Progenitor cell of endocrine pancreas (in vitro differentiated cells): Measurements from ENCODE around the gene ANXA2. TPM values are rescaled to one million over a fixed set of nuclear protein-coding genes. Genes with fewer than 3 reads are reported as not detected.
"Not testable (repeated sequence)": the region's sequence is repeated elsewhere in the genome, so short reads cannot be mapped to it uniquely, and the experiment has no call there.

Experiments used
- DNase-seq: peaks from one replicate; pipeline ENCODE4 v3.0.0; 2021; ENCODE audit warnings: low spot score; ENCODE audit not compliant: unreplicated experiment
- H3K27ac Mint-ChIP-seq: 2 replicates; pipeline ENCODE4 v1.8.0; 2021; ENCODE audit warnings: mild to moderate bottlenecking, moderate library complexity, mixed read lengths
- H3K27me3 Mint-ChIP-seq: 2 replicates; pipeline ENCODE4 v1.8.0; 2021; ENCODE audit warnings: mixed read lengths
- H3K36me3 Mint-ChIP-seq: 2 replicates; pipeline ENCODE4 v1.8.0; 2022; ENCODE audit warnings: mixed read lengths; ENCODE audit not compliant: insufficient read depth
- H3K4me1 Mint-ChIP-seq: 2 replicates; pipeline ENCODE4 v1.8.0; 2021; ENCODE audit warnings: low read depth, mixed read lengths
- H3K4me3 Mint-ChIP-seq: 2 replicates; pipeline ENCODE4 v1.8.0; 2021; ENCODE audit warnings: low read depth, mild to moderate bottlenecking, moderate library complexity, mixed read lengths
- H3K9me3 Mint-ChIP-seq: 2 replicates; pipeline ENCODE4 v1.8.0; 2021; ENCODE audit warnings: low read depth, mixed read lengths
- total RNA-seq: library from RNA; stranded (reverse); gene quantifications from 2 replicates; pipeline ENCODE4 v1.2.1, GENCODE V29; 2021
- TF ChIP-seq, protein P1 (sequence below): fragments of 200-600 bp; sonication (generic); IDR thresholded peaks from one replicate; pipeline ENCODE4 v1.5.0; 2021; ENCODE audit warnings: antibody characterized with exemption, mild to moderate bottlenecking; ENCODE audit not compliant: unreplicated experiment

ANXA2 gene
- total RNA-seq, 1 donor from 2014 or later = 311 TPM

DNA sequence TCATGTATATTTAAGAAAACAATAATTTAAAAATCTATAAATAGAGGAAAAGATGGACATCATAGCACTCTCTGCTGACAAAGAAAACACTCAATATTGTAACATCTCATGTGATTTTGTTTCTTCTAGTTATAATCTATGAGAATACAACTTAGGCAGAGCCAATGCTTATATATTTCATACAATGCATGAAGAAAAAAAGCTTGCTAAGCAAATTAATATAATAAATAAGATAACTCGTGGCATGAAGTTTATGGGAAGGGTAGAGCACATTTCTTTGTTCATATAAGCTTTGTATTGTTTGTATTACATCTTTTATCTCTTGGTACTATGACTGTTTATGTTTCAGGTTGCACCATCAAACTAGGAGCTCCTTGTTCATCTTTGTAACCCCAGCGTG is 7.6 kb upstream of the ANXA2 start:
- Mint-ChIP-seq H3K36me3 (no peaks in the 10 kb centered on the region), H3K27me3 (no peaks in the 10 kb centered on the region), H3K4me3 (no peak overlapping the region), H3K27ac (no peak overlapping the region), H3K4me1 (peaks cover 15% of the 10 kb centered on the region), H3K9me3 (no peaks in the 10 kb centered on the region)
- DNase-seq = no peak
- TF ChIP-seq, protein P1, sequence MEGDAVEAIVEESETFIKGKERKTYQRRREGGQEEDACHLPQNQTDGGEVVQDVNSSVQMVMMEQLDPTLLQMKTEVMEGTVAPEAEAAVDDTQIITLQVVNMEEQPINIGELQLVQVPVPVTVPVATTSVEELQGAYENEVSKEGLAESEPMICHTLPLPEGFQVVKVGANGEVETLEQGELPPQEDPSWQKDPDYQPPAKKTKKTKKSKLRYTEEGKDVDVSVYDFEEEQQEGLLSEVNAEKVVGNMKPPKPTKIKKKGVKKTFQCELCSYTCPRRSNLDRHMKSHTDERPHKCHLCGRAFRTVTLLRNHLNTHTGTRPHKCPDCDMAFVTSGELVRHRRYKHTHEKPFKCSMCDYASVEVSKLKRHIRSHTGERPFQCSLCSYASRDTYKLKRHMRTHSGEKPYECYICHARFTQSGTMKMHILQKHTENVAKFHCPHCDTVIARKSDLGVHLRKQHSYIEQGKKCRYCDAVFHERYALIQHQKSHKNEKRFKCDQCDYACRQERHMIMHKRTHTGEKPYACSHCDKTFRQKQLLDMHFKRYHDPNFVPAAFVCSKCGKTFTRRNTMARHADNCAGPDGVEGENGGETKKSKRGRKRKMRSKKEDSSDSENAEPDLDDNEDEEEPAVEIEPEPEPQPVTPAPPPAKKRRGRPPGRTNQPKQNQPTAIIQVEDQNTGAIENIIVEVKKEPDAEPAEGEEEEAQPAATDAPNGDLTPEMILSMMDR = no peak

DNA sequence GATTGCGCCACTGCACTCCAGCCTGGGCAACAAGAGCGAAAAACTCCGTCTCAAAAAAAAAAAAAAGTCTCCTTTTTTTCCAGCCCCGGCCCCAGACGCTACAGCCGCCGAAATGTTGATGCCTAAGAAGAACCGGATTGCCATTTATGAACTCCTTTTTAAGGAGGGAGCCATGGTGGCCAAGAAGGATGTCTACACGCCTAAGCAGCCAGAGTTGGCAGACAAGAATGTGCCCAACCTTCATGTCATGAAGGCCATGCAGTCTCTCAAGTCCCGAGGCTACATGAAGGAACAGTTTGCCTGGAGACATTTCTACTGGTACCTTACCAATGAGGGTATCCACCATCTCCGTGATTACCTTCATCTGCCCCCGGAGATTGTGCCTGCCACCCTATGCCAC is 6.6 kb upstream of the ANXA2 start:
- H3K9me3 Mint-ChIP-seq, DNase-seq, H3K4me3 Mint-ChIP-seq, H3K27ac Mint-ChIP-seq, H3K36me3 Mint-ChIP-seq, H3K27me3 Mint-ChIP-seq: not testable (repeated sequence)
- peaks cover 16% of the 10 kb centered on the region for H3K4me1 Mint-ChIP-seq

DNA sequence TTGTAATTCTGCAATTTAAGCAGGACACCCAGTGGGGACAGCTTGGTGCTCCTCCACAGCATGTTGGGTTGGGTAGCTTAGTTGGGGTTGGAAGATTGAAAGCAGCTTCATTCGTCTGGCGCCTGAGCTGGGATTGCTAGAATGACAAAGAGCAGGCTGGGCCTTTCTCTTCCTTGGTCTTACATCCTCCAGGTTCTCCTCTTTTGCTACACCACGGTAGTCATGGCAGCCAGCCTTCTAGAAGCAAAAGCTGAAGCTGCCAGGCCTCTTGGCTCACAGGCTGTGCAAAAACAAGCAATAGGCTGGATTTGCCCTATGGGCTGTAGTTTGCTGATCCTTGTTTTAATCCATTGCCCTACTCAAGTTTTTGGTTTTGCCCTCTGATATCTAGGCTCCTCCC is 3.2 kb upstream of the ANXA2 start:
- Mint-ChIP-seq H3K27me3 (peaks cover 8% of the 10 kb centered on the region), H3K4me3 (no peak overlapping the region), H3K4me1 (peaks cover 31% of the 10 kb centered on the region), H3K9me3 (no peaks in the 10 kb centered on the region), H3K36me3 (peaks cover 2% of the 10 kb centered on the region), H3K27ac (no peak overlapping the region)
- no peak for DNase-seq
- TF ChIP-seq, protein P1 = no peak

DNA sequence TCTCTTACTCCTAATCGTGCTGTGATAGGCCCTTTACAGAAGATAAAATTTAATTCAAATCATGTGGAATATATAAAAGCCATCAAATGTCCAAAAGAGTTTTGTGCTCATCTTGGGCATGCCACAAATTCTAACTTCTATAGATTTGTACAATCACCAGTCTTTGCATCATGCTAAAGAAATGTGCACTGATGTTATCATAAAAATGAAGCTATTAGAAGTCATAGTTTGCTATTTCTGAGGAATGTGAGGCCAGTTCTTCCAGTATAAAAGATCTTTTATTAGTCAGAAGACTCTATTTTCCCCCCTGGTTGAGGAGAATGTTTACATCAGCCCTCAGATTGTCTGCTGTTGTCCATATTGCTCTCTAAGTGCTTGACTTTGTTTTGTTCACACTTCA is 2.1 kb upstream of the ANXA2 start:
- Mint-ChIP-seq H3K27ac (no peak overlapping the region), H3K4me3 (no peak overlapping the region), H3K27me3 (peaks cover 8% of the 10 kb centered on the region), H3K9me3 (no peaks in the 10 kb centered on the region), H3K4me1 (peaks cover 40% of the 10 kb centered on the region), H3K36me3 (peaks cover 4% of the 10 kb centered on the region)
- DNase-seq = no peak
- TF ChIP-seq, protein P1 = no peak

DNA sequence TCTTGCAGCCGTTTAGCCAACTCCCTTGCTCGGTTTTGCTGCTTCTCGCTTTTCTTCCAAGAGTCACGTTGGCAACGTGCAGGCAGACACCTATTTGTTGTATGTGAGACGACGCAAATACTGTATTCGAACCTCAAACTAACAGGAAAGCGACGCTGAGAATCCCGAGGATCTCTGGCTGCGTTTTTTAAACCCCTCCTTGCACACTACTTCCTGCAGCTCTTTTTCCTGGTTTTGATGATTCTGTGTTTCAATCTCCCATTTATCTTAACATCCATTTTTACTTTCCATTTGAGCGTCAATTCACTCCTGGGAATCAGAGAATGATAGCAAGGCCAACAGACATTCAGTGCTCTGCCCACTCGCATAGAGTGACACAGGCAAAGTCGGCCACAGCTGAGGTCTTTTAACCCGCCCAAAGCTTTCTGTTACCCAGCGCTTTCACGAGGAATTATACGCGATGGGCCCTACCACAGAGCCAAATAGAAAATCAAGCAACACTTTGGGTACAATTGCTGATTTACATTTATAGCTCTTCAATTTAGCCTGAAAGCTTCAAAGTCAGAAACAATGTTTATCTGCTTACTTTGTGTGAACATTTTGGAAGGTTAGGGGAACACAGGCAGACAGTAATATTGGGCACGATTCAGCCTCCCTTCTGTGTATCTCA is 1.6 kb upstream of the ANXA2 start:
- peaks cover 8% of the 10 kb centered on the region for H3K27me3 Mint-ChIP-seq
- peak overlapping the region; percentile 99 for H3K27ac Mint-ChIP-seq
- H3K4me1 Mint-ChIP-seq = peaks cover 45% of the 10 kb centered on the region
- TF ChIP-seq, protein P1 = no peak
- no peaks in the 10 kb centered on the region for H3K9me3 Mint-ChIP-seq
- peaks cover 4% of the 10 kb centered on the region for H3K36me3 Mint-ChIP-seq
- H3K4me3 Mint-ChIP-seq = peak overlapping the region; percentile 78
- DNase-seq = no peak
